ENCODE measurements around the gene STK25. TPM values are rescaled to one million over a fixed set of nuclear protein-coding genes. Genes with fewer than 3 reads are reported as not detected.

Gene STK25
- 308 and 341 TPM in 2 replicates for total RNA-seq

GRCh38 chr2:241508240-241509154 is at the start of gene STK25:
STK25 (minus strand) TSS chr2:241508584; CDS start chr2:241508035, 549 bp downstream.

Other genes starting within 250 kb of the STK25 start
- gene HDLBP, start 192.9 kb downstream of the STK25 start, total RNA-seq = 480 and 682 TPM in 2 replicates
- 438 and 487 TPM in 2 replicates for gene SEPTIN2, start 192.7 kb downstream of the STK25 start, total RNA-seq
- 29.6 and 31.3 TPM in 2 replicates for gene FARP2, start 152.3 kb downstream of the STK25 start, total RNA-seq
- 34.4 and 43.9 TPM in 2 replicates for gene BOK, start 50.2 kb upstream of the STK25 start, total RNA-seq
- 32.8 and 43.5 TPM in 2 replicates for gene THAP4, start 128.6 kb upstream of the STK25 start, total RNA-seq
- 55.9 and 113 TPM in 2 replicates for gene ATG4B, start 129.1 kb upstream of the STK25 start, total RNA-seq
- 58.4 and 61.7 TPM in 2 replicates for gene DTYMK, start 178.2 kb upstream of the STK25 start, total RNA-seq
- 18.8 and 23.3 TPM in 2 replicates for gene ING5, start 193.5 kb upstream of the STK25 start, total RNA-seq
- 10.8 and 11.0 TPM in 2 replicates for gene D2HGDH, start 226.0 kb upstream of the STK25 start, total RNA-seq

All from epithelial cell of umbilical artery (primary cell).